ENCODE data around the gene LRRC71. TPM values are rescaled to one million over a fixed set of nuclear protein-coding genes. Genes with fewer than 3 reads are reported as not detected.

LRRC71 gene
- total and polyA plus RNA-seq, 7 donors, result 0.07 TPM; not detected in 6

- no peak overlapping the region for H3K4me3 ChIP-seq
- 20 to 48% methylated on average over 6 of the region's 6 CpGs for WGBS, 2 donors
- no peak for TF ChIP-seq POLR2A (IDR thresholded peaks at IDR 0.05)
- no peak for TF ChIP-seq CTCF (IDR thresholded peaks at IDR 0.05)
- no peak for TF ChIP-seq POLR2AphosphoS5 (IDR thresholded peaks at IDR 0.05)
- TF ChIP-seq EP300 (IDR thresholded peaks at IDR 0.05), result no peak
- H3K4me1 ChIP-seq, result peaks cover 0 to 6% (median 5%) of the 10 kb centered on the region in 4 donors
- DNase-seq, result no peak
- intact Hi-C loops (cut with DNase I), result no loop called here
- no peaks in the 10 kb centered on the region for H3K36me3 ChIP-seq
- H3K27ac ChIP-seq, result no peak overlapping the region
- peaks cover 0 to 17% (median 0%) of the 10 kb centered on the region in 3 donors for H3K27me3 ChIP-seq
- no peaks in the 10 kb centered on the region for H3K9me3 ChIP-seq
These were observed 32.7 kb upstream of the LRRC71 start for GRCh38 chr1:156887734-156888133.

GRCh38 chr1:156889802-156890580 is 30.4 kb upstream of the LRRC71 start:
- peak; percentile 46 to 75 (median 68) for TF ChIP-seq CTCF (IDR thresholded peaks at IDR 0.05)
- no peak for TF ChIP-seq EP300 (IDR thresholded peaks at IDR 0.05)
- no peak for TF ChIP-seq POLR2AphosphoS5 (IDR thresholded peaks at IDR 0.05)
- Histone ChIP-seq H3K4me3 (no peak overlapping the region), H3K9me3 (no peaks in the 10 kb centered on the region), H3K27me3 (peaks cover 18 to 27% (median 20%) of the 10 kb centered on the region in 3 donors), H3K27ac (no peak overlapping the region), H3K36me3 (no peaks in the 10 kb centered on the region), H3K4me1 (peaks cover 0 to 16% (median 14%) of the 10 kb centered on the region in 4 donors)
- WGBS, 2 donors, result 41 to 42% methylated on average over 8 of the region's 8 CpGs
- DNase-seq, result peak; percentile 89
- intact Hi-C loops (cut with DNase I), result loop anchor here (5.0 to 10.0 kb wide), 2 partner anchors 182 to 185 kb away; partner anchors contain the start of gene CRABP2

GRCh38 chr1:156892190-156893047 is 28.0 kb upstream of the LRRC71 start:
- Histone ChIP-seq H3K4me1 (peaks cover 0 to 25% (median 15%) of the 10 kb centered on the region in 4 donors), H3K36me3 (no peaks in the 10 kb centered on the region), H3K9me3 (no peaks in the 10 kb centered on the region), H3K4me3 (peak overlapping the region; percentile 7 to 45 (median 44)), H3K27ac (peak overlapping the region; percentile 72 to 83 (median 77)), H3K27me3 (peaks cover 18 to 31% (median 22%) of the 10 kb centered on the region in 3 donors)
- TF ChIP-seq POLR2AphosphoS5 (IDR thresholded peaks at IDR 0.05) (peak in 2 of 4 donors; percentile 4 to 43), CTCF (IDR thresholded peaks at IDR 0.05) (peak; percentile 14 to 77 (median 60)), EP300 (IDR thresholded peaks at IDR 0.05) (no peak)
- intact Hi-C loops (cut with DNase I), result loop anchor here (1.0 to 10.0 kb wide), 3 partner anchors 28 to 188 kb away; partner anchors contain the start of genes CRABP2 and LRRC71
- DNase-seq, result peak; percentile 95
- 3 to 8% methylated on average over 48 of the region's 48 CpGs for WGBS, 2 donors

GRCh38 chr1:156893048-156893953 is 27.1 kb upstream of the LRRC71 start, which contains the start of gene PEAR1:
TSS of gene PEAR1 (plus strand) at chr1:156893718. CDS start at chr1:156903927, 10,209 bp downstream.
- peaks cover 0 to 27% (median 15%) of the 10 kb centered on the region in 4 donors for H3K4me1 ChIP-seq
- DNase-seq, result peak; percentile 83
- no peaks in the 10 kb centered on the region for H3K36me3 ChIP-seq
- H3K9me3 ChIP-seq, result no peaks in the 10 kb centered on the region
- peak within 1 kb of the TSS; percentile 31 to 45 (median 44) for H3K4me3 ChIP-seq
- peaks cover 18 to 39% (median 22%) of the 10 kb centered on the region in 3 donors for H3K27me3 ChIP-seq
- TF ChIP-seq CTCF (IDR thresholded peaks at IDR 0.05) (no peak), POLR2AphosphoS5 (IDR thresholded peaks at IDR 0.05) (peak in 3 of 4 donors; percentile 55 to 69 (median 62))
- H3K27ac ChIP-seq, result peak within 1 kb of the TSS; percentile 72 to 83 (median 77)
- 13% methylated on average over 60 of the region's 60 CpGs for WGBS, 2 donors
- intact Hi-C loops (cut with DNase I), result loop anchor here (5.0 to 10.0 kb wide), 2 partner anchors 179 to 188 kb away; partner anchors contain the start of gene CRABP2
